Right ventricle myocardium inferior (tissue), 1 donor: ENCODE results near the gene CR1L. TPM values are rescaled to one million over a fixed set of nuclear protein-coding genes. Genes with fewer than 3 reads are reported as not detected.
"Not testable (repeated sequence)": the region's sequence is repeated elsewhere in the genome, so short reads cannot be mapped to it uniquely, and the experiment has no call there.

Experiments
- ATAC-seq: fragments of 200-7000 bp; cut with Tn5 transposase; one replicate; pipeline ENCODE4 v1.9.1; 2020; ENCODE audit warnings: mild to moderate bottlenecking, moderate library complexity
- DNase-seq: peaks from one replicate; pipeline ENCODE4 v3.0.0; 2021; ENCODE audit errors: missing footprints
- intact Hi-C: fragments of 100-400 bp; cut with DNase I; formaldehyde crosslinking; loops from one replicate; pipeline ENCODE4 v1.11.0; 2022
- total RNA-seq: library from RNA; stranded (reverse); fragmentation: NEBNext Ultra II Directional; extraction: Animal tissue kit (Norgen Biotek cat#: 25700); gene quantifications from one replicate; pipeline ENCODE4 v1.2.1, GENCODE V29; 2021
- donor health status: DM: no; HTN: yes; CAD: no; lungs with severe emphysema.

The CR1L gene
- total RNA-seq, 1 donor from 2014 or later = not detected

GRCh38 chr1:207670997-207671396 is 26.1 kb downstream of the CR1L start:
- intact Hi-C loops = no loop called here
- DNase-seq (no peak), ATAC-seq (no peak)

- intact Hi-C loops = no loop called here
- no peak for ATAC-seq
- no peak for DNase-seq
Measured at GRCh38 chr1:207672522-207673130, 27.7 kb downstream of the CR1L start.

- intact Hi-C loops = no loop called here
- DNase-seq = no peak
- no peak for ATAC-seq
Measured at GRCh38 chr1:207673399-207673798, 28.5 kb downstream of the CR1L start.

GRCh38 chr1:207676153-207676552 is 31.2 kb downstream of the CR1L start:
- ATAC-seq (no peak), DNase-seq (no peak)
- intact Hi-C loops = no loop called here

GRCh38 chr1:207680590-207681388 is 35.9 kb downstream of the CR1L start:
- DNase-seq, intact Hi-C loops, ATAC-seq: not testable (repeated sequence)

GRCh38 chr1:207682872-207683434 is 38.0 kb downstream of the CR1L start:
- DNase-seq, ATAC-seq, intact Hi-C loops: not testable (repeated sequence)

- intact Hi-C loops, DNase-seq, ATAC-seq: not testable (repeated sequence)
Measured at GRCh38 chr1:207690551-207690950, 45.6 kb downstream of the CR1L start.

- DNase-seq (no peak), ATAC-seq (no peak)
- intact Hi-C loops = no loop called here
Measured at GRCh38 chr1:207691010-207691409, 46.1 kb downstream of the CR1L start.

GRCh38 chr1:207691841-207692240 is 46.9 kb downstream of the CR1L start:
- no peak for ATAC-seq

GRCh38 chr1:207692291-207692690 is 47.4 kb downstream of the CR1L start:
- ATAC-seq, DNase-seq, intact Hi-C loops: not testable (repeated sequence)

More at GRCh38 chr1:207691841-207692240, 46.9 kb downstream of the CR1L start:
- no peak for DNase-seq
- intact Hi-C loops = no loop called here

- ATAC-seq (no peak), DNase-seq (no peak)
- intact Hi-C loops = no loop called here
Measured at GRCh38 chr1:207695891-207696290, 51.0 kb downstream of the CR1L start.

GRCh38 chr1:207698822-207699483 is 54.0 kb downstream of the CR1L start:
- ATAC-seq (peak; percentile 78), DNase-seq (no peak)
- intact Hi-C loops = no loop called here

GRCh38 chr1:207702317-207702716 is 57.4 kb downstream of the CR1L start:
- DNase-seq (no peak), ATAC-seq (no peak)
- intact Hi-C loops = no loop called here

GRCh38 chr1:207703712-207704111 is 58.8 kb downstream of the CR1L start:
- DNase-seq = no peak
- ATAC-seq = no peak
- intact Hi-C loops = no loop called here

- DNase-seq, ATAC-seq, intact Hi-C loops: not testable (repeated sequence)
Measured at GRCh38 chr1:207708004-207708403, 63.1 kb downstream of the CR1L start.

GRCh38 chr1:207711285-207711684 is 66.4 kb downstream of the CR1L start:
- DNase-seq (no peak), ATAC-seq (no peak)
- intact Hi-C loops = no loop called here

- DNase-seq, intact Hi-C loops, ATAC-seq: not testable (repeated sequence)
Measured at GRCh38 chr1:207712701-207713100, 67.8 kb downstream of the CR1L start.

GRCh38 chr1:207713529-207713928 is 68.6 kb downstream of the CR1L start:
- ATAC-seq = no peak
- intact Hi-C loops = no loop called here

GRCh38 chr1:207719234-207719633 is 74.3 kb downstream of the CR1L start:
- DNase-seq = no peak
- no peak for ATAC-seq
- intact Hi-C loops = no loop called here

More at GRCh38 chr1:207713529-207713928, 68.6 kb downstream of the CR1L start:
- no peak for DNase-seq
